Liver (tissue), 9 donors: ENCODE results near the gene ADCY7. TPM values are rescaled to one million over a fixed set of nuclear protein-coding genes. Genes with fewer than 3 reads are reported as not detected.

Source experiments
- DNase-seq: peaks from one replicate; pipeline ENCODE4 v3.0.0-alpha.2; 2017; ENCODE audit warnings: low spot score
- H3K27ac ChIP-seq, 2 donors: one replicate each; pipeline ENCODE4 v1.7.0; 2013; ENCODE audit warnings: inconsistent platforms in 2 of 2, low read length in 2 of 2, control low read depth in 1 of 2, low read depth in 1 of 2, mild to moderate bottlenecking in 1 of 2
- H3K27me3 ChIP-seq, 4 donors: one replicate each; pipeline versions ENCODE4 v1.6.1 to v1.7.0; 2013; ENCODE audit warnings: low read length in 3 of 4, inconsistent platforms in 1 of 4, mild to moderate bottlenecking in 1 of 4, moderate library complexity in 1 of 4; ENCODE audit not compliant: control insufficient read depth in 4 of 4, insufficient read depth in 4 of 4
- H3K36me3 ChIP-seq, 4 donors: one replicate each; pipeline versions ENCODE4 v1.6.1 to v1.7.0; 2013; ENCODE audit warnings: low read length in 3 of 4, mild to moderate bottlenecking in 3 of 4, low read depth in 1 of 4, moderate library complexity in 1 of 4; ENCODE audit not compliant: control insufficient read depth in 4 of 4, insufficient read depth in 3 of 4
- H3K4me1 ChIP-seq, 4 donors: one replicate each; pipeline versions ENCODE4 v1.6.1 to v1.7.0; 2013; ENCODE audit warnings: low read length in 3 of 4, mild to moderate bottlenecking in 3 of 4, moderate library complexity in 1 of 4; ENCODE audit not compliant: control insufficient read depth in 4 of 4, insufficient read depth in 4 of 4
- H3K4me3 ChIP-seq, 3 donors: one replicate each; pipeline versions ENCODE4 v1.6.1 to v1.7.0; 2013; ENCODE audit warnings: low read length in 3 of 3, control low read depth in 1 of 3, low read depth in 1 of 3, mild to moderate bottlenecking in 1 of 3
- H3K9ac ChIP-seq, 2 donors: one replicate each; pipeline ENCODE4 v1.7.0; 2013; ENCODE audit warnings: low read length in 2 of 2, mild to moderate bottlenecking in 2 of 2, moderate library complexity in 2 of 2, control low read depth in 1 of 2, low read depth in 1 of 2
- H3K9me3 ChIP-seq, 4 donors: one replicate each; pipeline versions ENCODE4 v1.6.1 to v1.7.0; 2013; ENCODE audit warnings: low read length in 3 of 4; ENCODE audit not compliant: control insufficient read depth in 4 of 4
- EGR1 ChIP-seq, 2 donors: IDR thresholded peaks; 2 replicates each; pipeline ENCODE4 v1.6.1; 2016 to 2018; ENCODE audit warnings: antibody characterized with exemption in 2 of 2, low read depth in 2 of 2
- FOXA1 ChIP-seq: IDR thresholded peaks from 2 replicates; pipeline ENCODE4 v1.6.1; 2016; ENCODE audit warnings: antibody characterized with exemption
- HNF4A ChIP-seq, 2 donors: conservative IDR thresholded peaks; 2 replicates each; pipeline ENCODE4 v1.6.1; 2016; ENCODE audit warnings: antibody characterized with exemption in 2 of 2, mild to moderate bottlenecking in 2 of 2
- HNF4G ChIP-seq: IDR thresholded peaks from 2 replicates; pipeline ENCODE4 v1.6.1; 2016; ENCODE audit warnings: antibody characterized with exemption
- JUND ChIP-seq, 2 donors: IDR thresholded peaks; 2 replicates each; pipeline ENCODE4 v1.6.1; 2016; ENCODE audit warnings: antibody characterized with exemption in 2 of 2
- MAX ChIP-seq: IDR thresholded peaks from 2 replicates; pipeline ENCODE4 v1.6.1; 2016; ENCODE audit warnings: antibody characterized with exemption
- NR2F2 ChIP-seq: IDR thresholded peaks from 2 replicates; pipeline ENCODE4 v1.6.1; 2016; ENCODE audit warnings: antibody characterized with exemption
- RAD21 ChIP-seq, 2 donors: IDR thresholded peaks; 2 replicates each; pipeline ENCODE4 v1.6.1; 2016; ENCODE audit warnings: antibody characterized with exemption in 2 of 2, mild to moderate bottlenecking in 2 of 2
- RXRA ChIP-seq, 2 donors: IDR thresholded peaks; 2 replicates each; pipeline ENCODE4 v1.6.1; 2017 to 2018; ENCODE audit warnings: antibody characterized with exemption in 2 of 2, mild to moderate bottlenecking in 1 of 2
- SP1 ChIP-seq: IDR thresholded peaks from 2 replicates; pipeline ENCODE4 v1.6.1; 2018; ENCODE audit warnings: antibody characterized with exemption, mild to moderate bottlenecking
- TAF1 ChIP-seq: conservative IDR thresholded peaks from 2 replicates; pipeline ENCODE4 v1.6.1; 2016; ENCODE audit warnings: antibody characterized with exemption, mild to moderate bottlenecking
- YY1 ChIP-seq: IDR thresholded peaks from 2 replicates; pipeline ENCODE4 v1.6.1; 2016; ENCODE audit warnings: antibody characterized with exemption, mild to moderate bottlenecking
- WGBS: extraction: QIAGEN DNeasy Blood & Tissue Kit; methylation state at CpG from one replicate; pipeline ENCODE4 v1.1.7; 2013; 5-methylcytosine and 5-hydroxymethylcytosine counted together
- polyA plus RNA-seq, 2 donors: library from polyadenylated mRNA; stranded (reverse) in 1 of 2; unstranded in 1 of 2; fragments of 200-250 nt in 1 of 2; fragments of >200 nt in 1 of 2; fragmentation: Nextera tagmentation in 1 of 2; extraction: Ambion mirVana in 1 of 2; gene quantifications; one replicate each; pipeline versions ENCODE4 v1.2.1 to v1.2.3, GENCODE V29; 2013 to 2015
- total RNA-seq, 2 donors: library from RNA; depleted of rRNA; stranded (reverse); fragments of >200 nt; gene quantifications; one replicate each; pipeline ENCODE4 v1.2.3, GENCODE V29; 2014
- TF ChIP-seq, protein P1 (sequence below): IDR thresholded peaks from 2 replicates; pipeline ENCODE4 v1.6.1; 2016; ENCODE audit warnings: antibody characterized with exemption
- TF ChIP-seq, protein P2 (sequence below): IDR thresholded peaks from 2 replicates; pipeline ENCODE4 v1.6.1; 2016; ENCODE audit warnings: antibody characterized with exemption, mild to moderate bottlenecking
- donor health status: healthy.
- donor health status: healthy.
- donor health status: healthy.
- donor health status: healthy.
- donor health status: healthy.

ADCY7 gene
- total and polyA plus RNA-seq, 4 donors: 1.8 to 43.9 (median 7.4) TPM

- TF ChIP-seq MAX: no peak
- TF ChIP-seq EGR1 (IDR thresholded peaks at IDR 0.05; ENCODE audit: low read depth in 2 of 2): no peak
- TF ChIP-seq FOXA1: no peak
- no peak for TF ChIP-seq JUND (IDR thresholded peaks at IDR 0.05)
- TF ChIP-seq HNF4A (conservative IDR thresholded peaks at IDR 0.05): no peak
- TF ChIP-seq SP1: no peak
- no peak for TF ChIP-seq YY1
- TF ChIP-seq, protein P1, sequence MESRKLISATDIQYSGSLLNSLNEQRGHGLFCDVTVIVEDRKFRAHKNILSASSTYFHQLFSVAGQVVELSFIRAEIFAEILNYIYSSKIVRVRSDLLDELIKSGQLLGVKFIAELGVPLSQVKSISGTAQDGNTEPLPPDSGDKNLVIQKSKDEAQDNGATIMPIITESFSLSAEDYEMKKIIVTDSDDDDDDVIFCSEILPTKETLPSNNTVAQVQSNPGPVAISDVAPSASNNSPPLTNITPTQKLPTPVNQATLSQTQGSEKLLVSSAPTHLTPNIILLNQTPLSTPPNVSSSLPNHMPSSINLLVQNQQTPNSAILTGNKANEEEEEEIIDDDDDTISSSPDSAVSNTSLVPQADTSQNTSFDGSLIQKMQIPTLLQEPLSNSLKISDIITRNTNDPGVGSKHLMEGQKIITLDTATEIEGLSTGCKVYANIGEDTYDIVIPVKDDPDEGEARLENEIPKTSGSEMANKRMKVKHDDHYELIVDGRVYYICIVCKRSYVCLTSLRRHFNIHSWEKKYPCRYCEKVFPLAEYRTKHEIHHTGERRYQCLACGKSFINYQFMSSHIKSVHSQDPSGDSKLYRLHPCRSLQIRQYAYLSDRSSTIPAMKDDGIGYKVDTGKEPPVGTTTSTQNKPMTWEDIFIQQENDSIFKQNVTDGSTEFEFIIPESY: no peak
- no peak for TF ChIP-seq RXRA (IDR thresholded peaks at IDR 0.05)
Measured at GRCh38 chr16:50244140-50244503, 22.2 kb upstream of the ADCY7 start (continued).

DNA sequence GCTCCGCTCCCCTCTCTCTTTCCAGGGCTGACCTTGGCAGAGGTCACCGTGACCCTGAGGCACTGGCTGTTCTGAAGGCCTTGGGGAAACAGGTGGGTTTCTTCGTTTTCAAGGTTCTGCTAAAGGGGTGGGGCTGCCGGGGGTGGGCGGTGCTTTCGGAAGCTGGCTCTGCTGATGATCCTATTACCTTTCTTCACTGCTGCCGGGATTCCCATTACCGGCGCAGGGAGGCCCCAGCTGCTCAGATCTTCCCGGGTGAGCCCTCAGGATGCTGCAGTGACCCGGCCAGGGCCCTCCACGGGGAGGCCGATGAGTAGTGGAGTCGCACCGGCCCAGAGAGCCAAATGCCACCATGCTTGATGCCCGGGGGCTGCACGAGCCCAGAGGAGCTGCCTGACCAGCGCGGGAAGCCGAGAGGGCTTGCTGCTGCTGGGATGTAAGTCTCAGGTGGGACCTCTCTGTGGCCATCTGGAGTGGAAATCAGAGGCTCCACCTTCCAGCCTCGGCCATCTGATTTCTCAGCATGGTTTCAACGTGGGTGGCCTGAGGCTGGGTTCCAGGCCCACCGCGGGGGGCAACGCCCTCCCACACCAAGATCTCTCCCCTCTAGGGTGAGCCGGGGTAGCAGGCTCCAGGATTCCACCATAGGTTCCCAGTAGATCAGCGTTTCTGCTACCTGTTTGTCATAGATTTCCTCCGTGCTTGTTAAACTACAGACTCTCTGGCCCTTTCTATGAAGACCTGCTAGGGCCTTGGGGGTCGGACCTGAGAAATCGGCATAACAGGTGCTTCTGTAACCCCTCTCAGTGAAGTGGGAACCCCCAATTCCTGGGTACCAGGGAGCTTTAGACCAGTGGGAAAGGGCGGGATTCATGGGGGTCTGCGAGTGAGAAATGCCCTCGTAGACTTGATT lies 21.6 kb upstream of the ADCY7 start:
- H3K4me3 ChIP-seq: no peak overlapping the region
- H3K4me1 ChIP-seq: peaks cover 2 to 14% (median 7%) of the 10 kb centered on the region in 4 donors
- 51% methylated on average over 33 of the region's 33 CpGs for WGBS
- no peak for DNase-seq
- H3K27me3 ChIP-seq: no peaks in the 10 kb centered on the region
- H3K27ac ChIP-seq: no peak overlapping the region
- TF ChIP-seq HNF4G: no peak
- no peak for TF ChIP-seq TAF1
- TF ChIP-seq JUND (IDR thresholded peaks at IDR 0.05): no peak
- TF ChIP-seq FOXA1: no peak
- TF ChIP-seq, protein P2, sequence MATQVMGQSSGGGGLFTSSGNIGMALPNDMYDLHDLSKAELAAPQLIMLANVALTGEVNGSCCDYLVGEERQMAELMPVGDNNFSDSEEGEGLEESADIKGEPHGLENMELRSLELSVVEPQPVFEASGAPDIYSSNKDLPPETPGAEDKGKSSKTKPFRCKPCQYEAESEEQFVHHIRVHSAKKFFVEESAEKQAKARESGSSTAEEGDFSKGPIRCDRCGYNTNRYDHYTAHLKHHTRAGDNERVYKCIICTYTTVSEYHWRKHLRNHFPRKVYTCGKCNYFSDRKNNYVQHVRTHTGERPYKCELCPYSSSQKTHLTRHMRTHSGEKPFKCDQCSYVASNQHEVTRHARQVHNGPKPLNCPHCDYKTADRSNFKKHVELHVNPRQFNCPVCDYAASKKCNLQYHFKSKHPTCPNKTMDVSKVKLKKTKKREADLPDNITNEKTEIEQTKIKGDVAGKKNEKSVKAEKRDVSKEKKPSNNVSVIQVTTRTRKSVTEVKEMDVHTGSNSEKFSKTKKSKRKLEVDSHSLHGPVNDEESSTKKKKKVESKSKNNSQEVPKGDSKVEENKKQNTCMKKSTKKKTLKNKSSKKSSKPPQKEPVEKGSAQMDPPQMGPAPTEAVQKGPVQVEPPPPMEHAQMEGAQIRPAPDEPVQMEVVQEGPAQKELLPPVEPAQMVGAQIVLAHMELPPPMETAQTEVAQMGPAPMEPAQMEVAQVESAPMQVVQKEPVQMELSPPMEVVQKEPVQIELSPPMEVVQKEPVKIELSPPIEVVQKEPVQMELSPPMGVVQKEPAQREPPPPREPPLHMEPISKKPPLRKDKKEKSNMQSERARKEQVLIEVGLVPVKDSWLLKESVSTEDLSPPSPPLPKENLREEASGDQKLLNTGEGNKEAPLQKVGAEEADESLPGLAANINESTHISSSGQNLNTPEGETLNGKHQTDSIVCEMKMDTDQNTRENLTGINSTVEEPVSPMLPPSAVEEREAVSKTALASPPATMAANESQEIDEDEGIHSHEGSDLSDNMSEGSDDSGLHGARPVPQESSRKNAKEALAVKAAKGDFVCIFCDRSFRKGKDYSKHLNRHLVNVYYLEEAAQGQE: no peak
- no peak for TF ChIP-seq NR2F2
- TF ChIP-seq, protein P1: no peak
- no peak for TF ChIP-seq RAD21 (IDR thresholded peaks at IDR 0.05)
- TF ChIP-seq EGR1 (IDR thresholded peaks at IDR 0.05; ENCODE audit: low read depth in 2 of 2): no peak
- TF ChIP-seq MAX: no peak
- no peaks in the 10 kb centered on the region for H3K36me3 ChIP-seq
- no peak overlapping the region for H3K9ac ChIP-seq
- no peaks in the 10 kb centered on the region for H3K9me3 ChIP-seq
